Activated naive CD8-positive, alpha-beta T cell treated with anti-CD3 and anti-CD28 coated beads for 36 hours (primary cell): Measurements from ENCODE around the gene UBE2D3. TPM values are rescaled to one million over a fixed set of nuclear protein-coding genes. Genes with fewer than 3 reads are reported as not detected.

Experiments used
- DNase-seq: peaks from one replicate; pipeline ENCODE4 v3.0.0; 2021
- H3K27ac Mint-ChIP-seq: one replicate; pipeline ENCODE4 v1.8.0; 2022; ENCODE audit warnings: mild to moderate bottlenecking, moderate library complexity, mixed read lengths
- H3K27me3 Mint-ChIP-seq: one replicate; pipeline ENCODE4 v1.8.0; 2022; ENCODE audit warnings: mild to moderate bottlenecking, mixed read lengths
- H3K36me3 Mint-ChIP-seq: one replicate; pipeline ENCODE4 v1.8.0; 2021; ENCODE audit warnings: mild to moderate bottlenecking, mixed read lengths
- H3K4me1 Mint-ChIP-seq: one replicate; pipeline ENCODE4 v1.8.0; 2021; ENCODE audit warnings: mixed read lengths
- H3K4me3 Mint-ChIP-seq: one replicate; pipeline ENCODE4 v1.8.0; 2022; ENCODE audit warnings: mild to moderate bottlenecking, moderate library complexity, mixed read lengths
- H3K9me3 Mint-ChIP-seq: one replicate; pipeline ENCODE4 v1.8.0; 2022; ENCODE audit warnings: mixed read lengths
- total RNA-seq, 2 experiments: library from RNA; stranded (reverse); gene quantifications; one replicate each; pipeline ENCODE4 v1.2.3, GENCODE V29; 2021

Gene UBE2D3
- total RNA-seq, 2 experiments from 2014 or later, result 477 to 516 TPM

- peak; percentile 2 for DNase-seq
- Mint-ChIP-seq H3K27me3 (peaks cover 3% of the 10 kb centered on the region), H3K36me3 (peaks cover 24% of the 10 kb centered on the region), H3K4me1 (peaks cover 27% of the 10 kb centered on the region), H3K27ac (peak overlapping the region; percentile 89), H3K4me3 (peak overlapping the region; percentile 94), H3K9me3 (peaks cover under 1% of the 10 kb centered on the region)
These were observed 67.3 kb downstream of the UBE2D3 start for GRCh38 chr4:102759831-102760644.

GRCh38 chr4:102758241-102759160, 68.8 kb downstream of the UBE2D3 start:
- H3K27ac Mint-ChIP-seq, result peak overlapping the region; percentile 14
- H3K36me3 Mint-ChIP-seq, result peaks cover 26% of the 10 kb centered on the region
- H3K27me3 Mint-ChIP-seq, result no peaks in the 10 kb centered on the region
- no peak for DNase-seq
- peaks cover 4% of the 10 kb centered on the region for H3K9me3 Mint-ChIP-seq
- H3K4me1 Mint-ChIP-seq, result peaks cover 27% of the 10 kb centered on the region
- H3K4me3 Mint-ChIP-seq, result no peak overlapping the region

GRCh38 chr4:102757681-102758080, 69.7 kb downstream of the UBE2D3 start:
- Mint-ChIP-seq H3K4me1 (peaks cover 27% of the 10 kb centered on the region), H3K27ac (no peak overlapping the region), H3K27me3 (no peaks in the 10 kb centered on the region), H3K36me3 (peaks cover 26% of the 10 kb centered on the region), H3K4me3 (no peak overlapping the region), H3K9me3 (peaks cover 4% of the 10 kb centered on the region)
- DNase-seq, result no peak

- H3K4me1 Mint-ChIP-seq, result peaks cover 12% of the 10 kb centered on the region
- H3K9me3 Mint-ChIP-seq, result peaks cover 4% of the 10 kb centered on the region
- peaks cover 29% of the 10 kb centered on the region for H3K36me3 Mint-ChIP-seq
- no peak for DNase-seq
- no peak overlapping the region for H3K27ac Mint-ChIP-seq
- H3K27me3 Mint-ChIP-seq, result no peaks in the 10 kb centered on the region
- H3K4me3 Mint-ChIP-seq, result no peak overlapping the region
These were observed 73.3 kb downstream of the UBE2D3 start for GRCh38 chr4:102754044-102754443.

GRCh38 chr4:102751941-102752340, 75.4 kb downstream of the UBE2D3 start:
- no peaks in the 10 kb centered on the region for H3K27me3 Mint-ChIP-seq
- H3K27ac Mint-ChIP-seq, result no peak overlapping the region
- H3K4me1 Mint-ChIP-seq, result peaks cover 6% of the 10 kb centered on the region
- H3K36me3 Mint-ChIP-seq, result peaks cover 24% of the 10 kb centered on the region
- no peak for DNase-seq
- peaks cover 4% of the 10 kb centered on the region for H3K9me3 Mint-ChIP-seq
- H3K4me3 Mint-ChIP-seq, result no peak overlapping the region

Other genes starting within 250 kb of the UBE2D3 start
- 1 to 10 TPM; 8.7 to 10.0 TPM for gene MANBA, start 66.6 kb downstream of the UBE2D3 start, total RNA-seq
- 10 to 100 TPM; 41.5 to 41.8 TPM for gene CISD2, start 41.4 kb upstream of the UBE2D3 start, total RNA-seq
- 1 to 10 TPM; 1.0 to 1.2 TPM for gene SLC9B1, start 192.2 kb upstream of the UBE2D3 start, total RNA-seq
- gene SLC9B2, start 249.2 kb upstream of the UBE2D3 start, total RNA-seq, result 10 to 100 TPM; 42.3 to 44.2 TPM